ENCODE data around the gene SPAG16.

The SPAG16 gene

DNA sequence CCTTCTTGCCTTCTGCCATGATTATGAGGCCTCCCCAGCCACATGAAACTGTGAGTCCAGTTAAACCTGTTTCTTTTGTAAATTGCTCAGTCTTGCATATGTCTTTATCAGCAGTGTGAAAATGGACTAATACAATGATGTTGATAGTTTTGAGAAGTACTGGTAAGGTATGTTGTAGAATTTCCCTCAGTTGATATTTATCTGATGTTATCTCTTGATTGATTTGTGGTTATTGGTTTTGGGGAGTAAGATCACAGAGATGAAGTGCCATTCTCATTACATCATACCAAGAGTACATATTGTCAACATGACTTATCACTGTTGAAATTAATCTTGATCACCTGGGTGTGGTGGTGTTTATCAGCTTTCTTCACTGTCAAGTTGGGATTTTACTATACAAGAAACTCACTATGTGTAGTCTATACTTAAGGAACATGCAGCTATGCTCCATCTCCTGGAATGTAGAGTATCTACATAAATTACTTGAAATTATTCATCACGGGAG lies 5.1 kb upstream of the SPAG16 start:
- H3K36me3 Mint-ChIP-seq (ENCODE audit: insufficient read depth), result peaks cover 5% of the 10 kb centered on the region
- no peak overlapping the region for H3K27ac Mint-ChIP-seq (ENCODE audit: low read depth)
- H3K4me1 Mint-ChIP-seq, result peaks cover 13% of the 10 kb centered on the region
- peaks cover 23% of the 10 kb centered on the region for H3K27me3 Mint-ChIP-seq
- DNase-seq (ENCODE audit: low spot score in 2 of 2), result no peak
- no peak overlapping the region for H3K4me3 Mint-ChIP-seq
- H3K9me3 Mint-ChIP-seq, result no peaks in the 10 kb centered on the region
- ATAC-seq (replicated peaks; ENCODE audit: extremely low read depth, poor library complexity, severe bottlenecking), result no peak

- DNase-seq (ENCODE audit: low spot score in 2 of 2) (no peak), ATAC-seq (replicated peaks; ENCODE audit: extremely low read depth, poor library complexity, severe bottlenecking) (no peak)
- peaks cover 23% of the 10 kb centered on the region for H3K27me3 Mint-ChIP-seq
- H3K27ac Mint-ChIP-seq (ENCODE audit: low read depth), result no peak overlapping the region
- H3K9me3 Mint-ChIP-seq, result no peaks in the 10 kb centered on the region
- no peak overlapping the region for H3K4me3 Mint-ChIP-seq
- peaks cover 17% of the 10 kb centered on the region for H3K4me1 Mint-ChIP-seq
- peaks cover 7% of the 10 kb centered on the region for H3K36me3 Mint-ChIP-seq (ENCODE audit: insufficient read depth)
These were observed 4.3 kb upstream of the SPAG16 start for GRCh38 chr2:213279971-213280370.

DNA sequence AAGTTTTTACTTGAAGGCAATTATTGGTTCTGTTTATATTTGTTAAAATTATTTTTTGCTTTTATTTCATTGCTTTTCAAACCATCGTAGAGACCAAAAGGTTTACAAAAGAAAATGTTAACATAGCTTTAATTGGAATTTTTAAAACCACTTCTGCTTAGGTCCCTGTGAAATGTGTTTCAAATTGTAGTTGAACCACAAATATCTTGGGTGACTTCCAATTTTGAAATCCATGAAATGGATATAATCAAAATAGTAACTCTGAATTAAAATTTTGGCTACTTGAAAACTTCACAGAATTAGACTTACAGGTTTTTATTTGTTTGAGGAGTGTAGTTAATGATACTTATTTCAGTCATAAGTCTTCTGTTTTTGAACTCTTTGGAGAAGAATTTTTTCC lies 3.1 kb upstream of the SPAG16 start:
- peaks cover 23% of the 10 kb centered on the region for H3K27me3 Mint-ChIP-seq
- H3K9me3 Mint-ChIP-seq, result no peaks in the 10 kb centered on the region
- H3K27ac Mint-ChIP-seq (ENCODE audit: low read depth), result no peak overlapping the region
- DNase-seq (ENCODE audit: low spot score in 2 of 2), result no peak
- no peak overlapping the region for H3K4me3 Mint-ChIP-seq
- H3K36me3 Mint-ChIP-seq (ENCODE audit: insufficient read depth), result peaks cover 9% of the 10 kb centered on the region
- peaks cover 26% of the 10 kb centered on the region for H3K4me1 Mint-ChIP-seq
- ATAC-seq (replicated peaks; ENCODE audit: extremely low read depth, poor library complexity, severe bottlenecking), result no peak

GRCh38 chr2:213285404-213285803 lies 1.1 kb downstream of the SPAG16 start:
- Mint-ChIP-seq H3K27ac (ENCODE audit: low read depth) (no peak overlapping the region), H3K4me1 (peaks cover 39% of the 10 kb centered on the region), H3K9me3 (no peaks in the 10 kb centered on the region), H3K4me3 (no peak overlapping the region), H3K27me3 (no peaks in the 10 kb centered on the region), H3K36me3 (ENCODE audit: insufficient read depth) (peaks cover 15% of the 10 kb centered on the region)
- no peak for DNase-seq (ENCODE audit: low spot score in 2 of 2)
- ATAC-seq (replicated peaks; ENCODE audit: extremely low read depth, poor library complexity, severe bottlenecking), result no peak

DNA sequence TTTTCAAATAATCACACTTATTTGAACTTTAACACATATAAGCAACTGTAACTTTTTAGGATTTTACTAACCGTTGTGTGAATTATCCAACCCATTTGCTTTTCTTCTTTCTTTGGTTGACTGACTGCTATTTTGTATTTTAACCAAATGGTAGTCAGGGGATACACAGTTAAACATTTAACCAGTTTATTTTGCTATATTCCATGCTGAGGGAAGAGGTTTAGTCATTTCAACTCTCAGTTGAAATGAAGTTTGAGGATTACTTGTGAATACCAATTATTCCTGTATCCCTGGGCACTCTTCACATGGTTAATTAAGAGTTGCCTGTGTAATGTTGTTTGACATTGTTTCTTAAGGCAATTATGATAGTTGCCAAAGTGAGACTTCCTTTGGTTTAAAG lies 1.9 kb downstream of the SPAG16 start:
- H3K36me3 Mint-ChIP-seq (ENCODE audit: insufficient read depth), result peaks cover 15% of the 10 kb centered on the region
- H3K27ac Mint-ChIP-seq (ENCODE audit: low read depth), result no peak overlapping the region
- DNase-seq (ENCODE audit: low spot score in 2 of 2) (no peak), ATAC-seq (replicated peaks; ENCODE audit: extremely low read depth, poor library complexity, severe bottlenecking) (no peak)
- no peaks in the 10 kb centered on the region for H3K9me3 Mint-ChIP-seq
- H3K4me1 Mint-ChIP-seq, result peaks cover 42% of the 10 kb centered on the region
- H3K4me3 Mint-ChIP-seq, result peak overlapping the region; percentile 18
- no peaks in the 10 kb centered on the region for H3K27me3 Mint-ChIP-seq

DNA sequence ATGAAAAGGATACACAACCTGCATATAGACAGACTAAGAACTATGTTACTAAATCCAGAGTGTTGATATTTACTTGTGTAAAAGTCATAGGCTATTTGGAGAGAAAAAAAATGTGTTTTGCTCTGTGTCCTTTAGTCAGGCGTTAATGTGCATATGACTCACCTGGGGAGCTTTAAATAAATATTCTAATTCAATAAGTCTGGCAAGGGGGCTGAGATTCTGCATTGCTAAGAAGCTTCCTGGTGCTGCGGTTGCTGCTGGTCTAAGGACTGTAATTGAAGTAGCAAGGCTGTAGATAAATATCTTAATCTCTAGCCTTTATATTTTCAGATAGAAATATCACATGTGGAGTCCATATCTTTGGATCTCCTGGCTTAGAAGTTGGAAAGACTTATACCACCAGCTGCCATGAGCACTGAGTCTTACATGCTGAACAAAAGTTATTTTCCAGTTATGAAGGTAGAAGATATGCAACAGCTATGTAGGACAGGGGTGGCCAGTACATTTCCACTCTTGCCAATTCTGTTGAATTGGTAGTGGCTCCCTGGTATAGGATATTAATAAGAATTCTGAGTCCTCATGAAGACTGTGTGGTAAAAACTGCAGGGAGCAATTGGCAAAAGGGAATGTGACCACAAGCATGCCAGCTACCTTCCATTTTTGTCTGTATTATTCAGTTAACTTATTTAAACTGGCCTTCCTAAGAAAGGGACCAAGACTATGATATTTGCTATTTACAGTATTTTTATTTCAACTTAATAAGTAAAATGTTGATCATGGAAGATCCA lies 4.8 kb downstream of the SPAG16 start:
- Mint-ChIP-seq H3K4me1 (peaks cover 34% of the 10 kb centered on the region), H3K36me3 (ENCODE audit: insufficient read depth) (peaks cover 11% of the 10 kb centered on the region), H3K9me3 (no peaks in the 10 kb centered on the region), H3K27me3 (no peaks in the 10 kb centered on the region), H3K27ac (ENCODE audit: low read depth) (no peak overlapping the region), H3K4me3 (no peak overlapping the region)
- DNase-seq (ENCODE audit: low spot score in 2 of 2), result no peak
- no peak for ATAC-seq (replicated peaks; ENCODE audit: extremely low read depth, poor library complexity, severe bottlenecking)

- Mint-ChIP-seq H3K36me3 (ENCODE audit: insufficient read depth) (peaks cover 7% of the 10 kb centered on the region), H3K4me1 (peaks cover 27% of the 10 kb centered on the region), H3K27me3 (no peaks in the 10 kb centered on the region), H3K9me3 (no peaks in the 10 kb centered on the region), H3K4me3 (no peak overlapping the region), H3K27ac (ENCODE audit: low read depth) (peak overlapping the region; percentile 57)
- DNase-seq (ENCODE audit: low spot score in 2 of 2) (no peak), ATAC-seq (replicated peaks; ENCODE audit: extremely low read depth, poor library complexity, severe bottlenecking) (no peak)
These were observed 6.2 kb downstream of the SPAG16 start for GRCh38 chr2:213290501-213290900.

GRCh38 chr2:213296270-213296669 lies 12.0 kb downstream of the SPAG16 start:
- no peak for ATAC-seq (replicated peaks; ENCODE audit: extremely low read depth, poor library complexity, severe bottlenecking)
- H3K36me3 Mint-ChIP-seq (ENCODE audit: insufficient read depth), result peaks cover 7% of the 10 kb centered on the region
- peaks cover 4% of the 10 kb centered on the region for H3K4me1 Mint-ChIP-seq
- no peak overlapping the region for H3K27ac Mint-ChIP-seq (ENCODE audit: low read depth)
- no peak for DNase-seq (ENCODE audit: low spot score in 2 of 2)
- no peak overlapping the region for H3K4me3 Mint-ChIP-seq
- no peaks in the 10 kb centered on the region for H3K27me3 Mint-ChIP-seq
- H3K9me3 Mint-ChIP-seq, result no peaks in the 10 kb centered on the region

DNA sequence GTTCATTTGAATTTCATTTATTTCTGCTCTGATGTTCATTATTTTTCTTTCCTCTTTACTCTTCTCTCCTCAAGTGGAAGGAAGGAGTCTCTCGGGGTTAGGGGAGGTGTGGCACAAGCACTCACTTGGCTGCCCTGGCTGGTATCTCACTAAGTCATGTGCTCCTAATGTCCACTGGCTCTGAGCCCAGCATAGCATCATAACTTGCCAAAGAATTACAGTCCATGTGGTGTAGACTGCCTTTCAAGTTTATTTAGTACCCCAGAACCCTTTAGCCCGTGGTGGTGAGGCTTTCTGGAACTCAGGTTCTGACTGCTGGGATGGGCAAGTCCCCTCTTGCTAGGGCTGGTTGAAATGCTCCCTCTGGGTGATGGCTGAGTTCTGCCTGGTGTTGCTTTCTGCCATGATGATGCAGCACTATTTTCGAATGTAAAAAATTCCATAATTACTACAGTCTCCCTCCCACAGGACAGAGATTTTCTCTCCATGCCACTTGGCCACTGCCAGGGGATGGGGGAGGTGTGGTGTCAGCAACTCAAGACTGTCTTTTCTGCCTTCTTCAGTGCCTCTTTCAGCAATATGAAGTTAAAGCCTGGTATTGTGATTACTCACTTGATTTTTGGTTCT lies 22.2 kb downstream of the SPAG16 start:
- H3K9me3 Mint-ChIP-seq, result peaks cover 16% of the 10 kb centered on the region
- H3K27me3 Mint-ChIP-seq, result no peaks in the 10 kb centered on the region
- ATAC-seq (replicated peaks; ENCODE audit: extremely low read depth, poor library complexity, severe bottlenecking), result no peak
- H3K36me3 Mint-ChIP-seq (ENCODE audit: insufficient read depth), result peaks cover 5% of the 10 kb centered on the region
- no peak for DNase-seq (ENCODE audit: low spot score in 2 of 2)
- no peak overlapping the region for H3K27ac Mint-ChIP-seq (ENCODE audit: low read depth)
- no peaks in the 10 kb centered on the region for H3K4me1 Mint-ChIP-seq
- no peak overlapping the region for H3K4me3 Mint-ChIP-seq

DNA sequence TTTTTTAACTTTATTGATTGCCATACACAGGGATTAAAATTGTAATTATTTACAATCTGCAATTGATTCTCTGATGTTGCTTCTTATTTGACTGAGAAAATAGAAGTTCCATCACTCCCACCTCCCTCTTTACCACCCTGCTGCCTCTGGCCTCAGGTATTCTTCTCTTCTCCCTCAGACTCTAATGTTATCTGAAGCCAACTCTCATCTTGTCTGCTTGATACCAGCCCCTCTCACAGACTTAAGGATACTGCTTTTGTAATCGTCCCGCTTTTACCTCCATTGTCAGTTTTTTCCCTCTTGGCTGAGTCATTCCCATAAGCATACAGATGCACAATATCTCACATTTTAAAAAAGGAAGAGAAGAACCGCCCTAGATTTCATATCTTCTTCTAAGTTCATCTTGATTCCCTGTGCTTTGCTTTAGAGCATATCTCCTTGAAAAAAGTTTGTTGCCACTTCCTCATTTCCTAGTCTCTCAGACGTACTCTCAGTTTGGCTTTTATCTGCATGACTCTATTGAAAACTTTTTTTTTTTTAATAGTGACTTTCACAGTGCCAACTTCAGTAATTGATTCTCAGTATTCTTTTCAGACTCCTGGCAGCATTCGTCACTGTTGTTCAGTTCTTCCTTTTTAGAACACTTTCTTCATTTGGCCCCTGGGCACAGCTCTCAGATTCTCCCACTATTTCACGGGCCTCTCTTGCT lies 31.1 kb downstream of the SPAG16 start:
- H3K9me3 Mint-ChIP-seq, result no peaks in the 10 kb centered on the region
- H3K4me1 Mint-ChIP-seq, result no peaks in the 10 kb centered on the region
- DNase-seq (ENCODE audit: low spot score in 2 of 2) (no peak), ATAC-seq (replicated peaks; ENCODE audit: extremely low read depth, poor library complexity, severe bottlenecking) (no peak)
- no peaks in the 10 kb centered on the region for H3K27me3 Mint-ChIP-seq
- no peak overlapping the region for H3K27ac Mint-ChIP-seq (ENCODE audit: low read depth)
- no peak overlapping the region for H3K4me3 Mint-ChIP-seq
- peaks cover 2% of the 10 kb centered on the region for H3K36me3 Mint-ChIP-seq (ENCODE audit: insufficient read depth)

DNA sequence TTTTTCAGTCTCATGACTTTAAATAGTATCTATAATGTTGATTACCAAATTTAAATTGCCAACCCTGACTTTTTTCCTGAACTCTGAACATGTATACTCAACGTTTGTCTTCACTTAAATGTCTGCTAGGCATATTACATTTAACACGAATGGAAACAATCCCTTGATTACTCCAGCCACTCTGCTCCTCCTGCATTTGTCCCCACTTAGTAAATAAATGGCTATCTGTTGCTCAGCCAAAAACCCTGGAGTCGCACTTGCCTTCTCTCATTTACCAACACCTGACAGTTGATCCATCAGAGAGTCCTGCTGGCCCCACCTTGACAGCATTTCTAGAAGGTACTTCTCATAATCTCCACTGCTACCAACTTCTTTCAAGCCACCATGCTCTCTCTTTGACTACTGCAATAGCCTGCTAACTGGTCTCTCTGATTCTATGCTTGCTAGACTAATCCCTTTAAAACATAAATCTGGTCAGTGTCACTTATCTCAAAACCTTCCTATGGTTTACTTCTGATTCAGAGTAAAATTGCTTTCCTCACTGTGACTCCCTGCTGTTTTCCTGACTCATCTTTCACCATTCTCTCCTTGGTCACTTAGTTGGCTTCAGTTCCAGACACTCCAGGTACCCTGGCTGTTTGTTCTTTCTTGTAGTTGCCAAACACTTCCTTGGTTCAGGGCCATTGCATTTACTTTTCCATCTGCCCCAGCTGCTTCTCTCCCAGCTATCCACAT lies 31.9 kb downstream of the SPAG16 start:
- H3K4me3 Mint-ChIP-seq, result no peak overlapping the region
- no peaks in the 10 kb centered on the region for H3K27me3 Mint-ChIP-seq
- no peaks in the 10 kb centered on the region for H3K9me3 Mint-ChIP-seq
- H3K27ac Mint-ChIP-seq (ENCODE audit: low read depth), result no peak overlapping the region
- no peak for DNase-seq (ENCODE audit: low spot score in 2 of 2)
- peaks cover 2% of the 10 kb centered on the region for H3K36me3 Mint-ChIP-seq (ENCODE audit: insufficient read depth)
- no peaks in the 10 kb centered on the region for H3K4me1 Mint-ChIP-seq
- ATAC-seq (replicated peaks; ENCODE audit: extremely low read depth, poor library complexity, severe bottlenecking), result no peak

- H3K36me3 Mint-ChIP-seq (ENCODE audit: insufficient read depth), result peaks cover 2% of the 10 kb centered on the region
- ATAC-seq (replicated peaks; ENCODE audit: extremely low read depth, poor library complexity, severe bottlenecking) (no peak), DNase-seq (ENCODE audit: low spot score in 2 of 2) (no peak)
- no peaks in the 10 kb centered on the region for H3K9me3 Mint-ChIP-seq
- no peak overlapping the region for H3K27ac Mint-ChIP-seq (ENCODE audit: low read depth)
- H3K4me1 Mint-ChIP-seq, result no peaks in the 10 kb centered on the region
- no peak overlapping the region for H3K4me3 Mint-ChIP-seq
- H3K27me3 Mint-ChIP-seq, result no peaks in the 10 kb centered on the region
These were observed 33.7 kb downstream of the SPAG16 start for GRCh38 chr2:213317929-213318328.
